ES-I3 (cell line): ENCODE results near the gene TEX29.

Experiments used
- H3K36me3 ChIP-seq: 2 replicates; pipeline ENCODE4 v1.6.1; 2013; ENCODE audit warnings: mild to moderate bottlenecking, low read length, control low read depth, moderate library complexity; ENCODE audit not compliant: insufficient read depth
- H3K4me1 ChIP-seq: 2 replicates; pipeline ENCODE4 v1.6.1; 2013; ENCODE audit warnings: mild to moderate bottlenecking, control low read depth, low read length; ENCODE audit not compliant: insufficient read depth
- H3K9ac ChIP-seq: 2 replicates; pipeline ENCODE4 v1.6.1; 2013; ENCODE audit warnings: low read depth, mild to moderate bottlenecking, low read length, moderate library complexity
- H3K9me3 ChIP-seq: 2 replicates; pipeline ENCODE4 v1.6.1; 2013; ENCODE audit warnings: mild to moderate bottlenecking, low read length, moderate library complexity; ENCODE audit not compliant: control insufficient read depth, insufficient read depth

Gene TEX29

DNA sequence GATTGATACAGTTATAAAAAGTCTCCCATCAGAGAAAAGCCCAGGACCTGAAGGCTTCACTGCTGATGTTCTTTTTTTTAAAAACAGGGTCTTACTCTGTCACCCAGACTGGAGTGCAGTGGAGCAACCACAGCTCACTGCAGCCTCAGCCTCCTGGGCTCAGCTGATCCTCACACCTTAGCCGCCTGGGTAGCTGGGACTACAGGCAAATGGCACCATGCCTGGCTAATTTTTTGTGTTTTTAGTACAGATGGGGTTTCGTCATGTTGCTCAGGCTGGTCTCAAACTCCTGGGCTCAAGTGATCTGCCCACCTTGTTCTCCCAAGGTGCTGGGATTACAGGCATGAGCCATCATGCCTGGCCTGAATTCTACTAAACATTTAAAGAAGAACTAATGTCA is 33.1 kb downstream of the TEX29 start:
- Histone ChIP-seq H3K36me3 (no peaks in the 10 kb centered on the region), H3K4me1 (no peaks in the 10 kb centered on the region), H3K9ac (no peak overlapping the region), H3K9me3 (no peaks in the 10 kb centered on the region)

DNA sequence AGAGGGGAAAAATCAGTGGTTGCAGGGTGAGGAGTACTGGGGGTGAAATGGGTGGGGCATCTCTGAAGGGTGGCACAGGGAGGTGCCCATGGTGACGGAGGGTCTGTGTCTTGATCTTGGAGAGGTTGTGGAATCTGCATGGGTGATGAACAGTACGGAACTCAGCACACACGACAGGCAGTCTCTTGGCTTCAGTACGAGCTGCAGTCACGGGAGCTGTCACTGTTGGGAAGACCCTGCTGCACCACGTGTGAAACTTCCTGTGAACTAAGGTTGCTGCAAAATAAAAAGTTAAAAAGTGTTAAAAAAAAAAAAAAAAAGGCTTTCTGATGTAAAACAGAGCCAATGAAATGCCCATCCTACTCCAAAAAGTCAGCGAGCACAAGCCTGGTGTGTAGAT is 34.3 kb downstream of the TEX29 start:
- Histone ChIP-seq H3K36me3 (no peaks in the 10 kb centered on the region), H3K9me3 (no peaks in the 10 kb centered on the region), H3K4me1 (peaks cover 4% of the 10 kb centered on the region; the same call in 1 of the 2 replicates), H3K9ac (no peak overlapping the region)

DNA sequence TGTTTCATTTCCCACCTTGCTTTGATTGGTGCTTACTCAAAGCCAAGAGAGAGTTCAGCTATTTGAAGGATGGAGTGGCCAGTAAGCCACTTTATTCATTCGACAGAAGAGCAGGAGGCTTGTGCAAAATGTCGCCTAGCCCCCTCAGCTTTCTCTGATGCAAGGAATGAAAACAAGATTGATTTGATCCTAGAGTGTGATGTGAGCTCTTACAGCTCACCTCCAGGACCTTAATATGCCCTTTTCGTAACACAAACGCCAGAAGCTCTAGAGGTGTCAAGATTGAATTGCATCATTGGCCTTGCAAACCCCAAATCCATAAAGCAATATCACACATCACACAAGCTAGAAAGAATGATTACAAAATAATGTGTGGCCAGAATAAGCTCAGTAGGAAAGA is 36.4 kb downstream of the TEX29 start:
- Histone ChIP-seq H3K4me1 (peaks cover 4% of the 10 kb centered on the region; the same call in 1 of the 2 replicates), H3K36me3 (no peaks in the 10 kb centered on the region), H3K9ac (no peak overlapping the region), H3K9me3 (no peaks in the 10 kb centered on the region)

DNA sequence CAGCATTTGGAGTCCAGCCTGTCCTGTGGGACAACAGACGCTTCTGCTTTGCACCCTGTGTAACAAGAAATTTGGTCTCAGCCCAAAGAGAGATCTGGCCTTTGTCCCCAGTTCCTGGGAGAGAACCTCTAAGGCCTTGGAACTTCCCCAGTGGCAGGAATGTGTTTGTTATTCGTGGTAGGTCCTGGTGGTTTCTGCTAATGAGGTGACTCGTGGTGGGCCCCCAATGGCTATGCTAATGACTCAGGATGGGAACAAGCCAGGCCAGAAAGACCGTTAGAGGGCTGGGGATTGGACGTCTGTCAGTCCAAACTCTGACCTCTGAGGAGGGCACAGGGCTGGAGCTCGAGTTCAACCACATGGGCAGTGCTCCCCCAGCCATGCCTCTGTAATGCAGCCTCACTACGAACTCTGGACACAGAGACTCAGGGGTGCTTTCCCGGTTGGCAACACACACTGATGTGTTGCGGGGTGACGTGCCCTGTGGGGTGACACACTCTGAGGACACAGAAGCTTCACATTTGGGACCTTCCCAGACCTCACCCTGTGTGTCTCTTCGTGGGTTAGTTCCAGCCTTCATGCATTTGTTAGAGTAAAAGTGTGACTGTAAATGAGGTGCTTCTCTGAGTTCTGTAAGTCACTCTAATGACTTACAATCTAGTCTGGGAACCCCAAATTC is 38.9 kb downstream of the TEX29 start:
- peaks cover 4% of the 10 kb centered on the region; the same call in 1 of the 2 replicates for H3K4me1 ChIP-seq
- H3K9me3 ChIP-seq, result no peaks in the 10 kb centered on the region
- no peak overlapping the region for H3K9ac ChIP-seq
- no peaks in the 10 kb centered on the region for H3K36me3 ChIP-seq

DNA sequence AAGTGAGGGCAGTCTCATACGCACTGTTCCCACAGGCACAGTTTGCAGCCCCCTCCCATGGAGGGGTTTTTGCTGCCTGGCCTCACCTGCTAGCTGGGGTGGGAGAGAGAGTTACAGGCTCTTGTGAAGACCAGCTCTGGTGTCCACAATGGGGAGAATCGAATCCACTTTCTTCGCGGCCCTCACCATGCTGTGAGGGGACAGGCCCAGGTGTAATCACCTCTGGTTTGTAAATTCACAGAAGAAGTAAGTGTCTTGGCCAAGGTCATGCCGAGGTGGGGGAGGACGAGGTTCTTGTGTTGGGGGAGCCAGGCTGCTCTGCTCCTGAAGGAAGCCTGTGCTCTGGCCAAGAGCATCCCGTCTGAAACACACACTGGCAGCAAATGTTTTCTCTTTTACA is 39.5 kb downstream of the TEX29 start:
- Histone ChIP-seq H3K36me3 (no peaks in the 10 kb centered on the region), H3K9me3 (no peaks in the 10 kb centered on the region), H3K4me1 (peaks cover 4% of the 10 kb centered on the region; the same call in 1 of the 2 replicates), H3K9ac (no peak overlapping the region)

DNA sequence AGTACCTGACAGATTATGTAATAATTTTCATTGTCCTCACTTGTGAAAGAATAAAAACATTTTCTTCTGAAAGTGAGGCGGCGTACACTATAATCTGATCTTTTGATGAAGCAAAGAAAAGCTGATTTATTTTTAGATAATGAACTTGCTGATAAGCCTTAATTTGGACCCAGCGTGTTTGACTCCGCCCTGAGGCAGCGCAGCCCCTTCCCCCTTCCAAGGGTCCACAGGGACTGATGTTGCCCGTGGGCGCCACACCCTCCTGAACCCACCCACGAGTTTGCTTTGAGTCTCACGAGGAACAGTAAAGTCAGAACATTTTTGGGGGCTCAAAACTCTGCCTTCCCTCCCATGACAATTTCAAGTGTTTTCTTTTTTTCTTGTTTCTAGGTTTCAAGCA is 40.0 kb downstream of the TEX29 start:
- H3K36me3 ChIP-seq, result no peaks in the 10 kb centered on the region
- H3K9ac ChIP-seq, result no peak overlapping the region
- no peaks in the 10 kb centered on the region for H3K9me3 ChIP-seq
- H3K4me1 ChIP-seq, result peaks cover 4% of the 10 kb centered on the region; the same call in 1 of the 2 replicates

DNA sequence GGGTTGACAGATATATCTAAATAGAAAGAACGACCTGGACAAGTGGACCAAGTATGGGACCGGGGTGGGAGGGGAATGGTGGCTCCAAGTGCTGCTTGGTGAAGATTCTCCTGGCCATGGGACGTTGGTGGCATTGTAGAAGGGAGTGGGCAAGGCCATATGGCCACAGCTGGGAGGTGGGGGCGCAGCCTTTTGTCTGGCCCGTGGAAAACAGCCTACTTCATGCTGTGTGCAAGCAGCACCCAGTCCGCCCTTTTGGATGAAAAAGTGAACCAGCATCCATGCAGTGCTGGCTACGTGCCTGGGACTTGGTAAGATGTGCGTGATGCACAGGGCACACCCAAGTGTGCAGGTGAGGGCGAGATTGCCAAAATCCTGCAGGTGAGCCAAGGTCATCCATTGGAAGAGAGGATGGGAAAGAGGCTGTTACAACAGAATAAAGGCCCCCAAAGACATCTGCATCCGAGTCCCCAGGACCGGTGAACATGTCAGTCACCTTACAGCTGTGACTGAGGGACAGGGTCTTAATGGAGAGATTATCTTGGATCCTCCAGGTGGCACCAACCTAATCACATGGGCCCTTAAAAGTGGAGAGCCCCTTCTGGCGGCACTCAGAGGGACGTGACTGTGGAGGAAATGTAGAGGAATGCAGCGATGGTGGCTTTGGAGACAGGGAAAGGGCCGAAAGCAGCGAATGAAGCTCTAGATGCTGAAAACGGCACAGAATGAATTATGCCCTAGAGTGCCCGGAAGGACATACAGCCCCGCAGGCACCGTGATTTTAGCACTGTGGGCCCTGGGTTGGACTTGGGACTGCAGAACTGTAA is 40.8 kb downstream of the TEX29 start:
- Histone ChIP-seq H3K9me3 (no peaks in the 10 kb centered on the region), H3K9ac (no peak overlapping the region), H3K4me1 (peaks cover 4% of the 10 kb centered on the region; the same call in 1 of the 2 replicates), H3K36me3 (no peaks in the 10 kb centered on the region)

DNA sequence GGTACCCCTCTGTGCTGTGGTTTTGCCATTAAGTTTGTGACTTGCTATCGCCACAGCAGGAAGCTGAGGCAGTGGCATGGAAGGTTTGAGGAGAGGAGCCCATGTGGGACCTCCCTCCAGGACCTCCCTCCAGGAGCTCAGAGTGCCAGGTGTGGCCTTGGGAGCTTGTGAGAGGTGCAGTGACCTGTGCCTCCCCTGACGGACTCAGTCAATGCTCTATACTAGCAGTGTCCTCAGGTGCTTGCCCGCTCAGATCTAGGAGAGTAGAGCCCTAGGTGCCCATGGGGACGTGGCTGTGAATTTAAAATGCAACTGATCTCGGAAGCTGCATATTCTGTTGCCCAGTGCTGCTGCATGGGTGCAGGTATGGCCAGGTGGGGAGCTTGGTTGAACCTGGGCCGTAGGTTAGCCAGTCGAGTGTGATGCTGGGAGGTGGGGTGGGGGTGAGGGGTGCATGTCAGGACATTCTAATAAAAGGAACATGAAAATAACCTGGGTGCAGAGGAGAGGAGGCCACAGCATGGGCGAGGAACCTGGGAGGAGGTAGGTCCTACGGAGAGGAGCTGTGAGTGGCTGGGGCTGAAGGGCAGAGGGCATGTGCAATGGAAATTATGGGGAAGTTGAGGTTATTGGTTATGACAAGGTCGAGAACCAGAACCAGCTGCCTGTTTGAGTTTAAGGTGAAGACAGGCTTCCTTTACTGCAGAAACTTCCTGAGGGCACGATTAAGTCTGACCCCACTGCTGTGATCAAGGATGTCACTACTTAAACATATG is 41.6 kb downstream of the TEX29 start:
- Histone ChIP-seq H3K36me3 (no peaks in the 10 kb centered on the region), H3K9ac (no peak overlapping the region), H3K9me3 (no peaks in the 10 kb centered on the region), H3K4me1 (peaks cover 4% of the 10 kb centered on the region; the same call in 1 of the 2 replicates)

DNA sequence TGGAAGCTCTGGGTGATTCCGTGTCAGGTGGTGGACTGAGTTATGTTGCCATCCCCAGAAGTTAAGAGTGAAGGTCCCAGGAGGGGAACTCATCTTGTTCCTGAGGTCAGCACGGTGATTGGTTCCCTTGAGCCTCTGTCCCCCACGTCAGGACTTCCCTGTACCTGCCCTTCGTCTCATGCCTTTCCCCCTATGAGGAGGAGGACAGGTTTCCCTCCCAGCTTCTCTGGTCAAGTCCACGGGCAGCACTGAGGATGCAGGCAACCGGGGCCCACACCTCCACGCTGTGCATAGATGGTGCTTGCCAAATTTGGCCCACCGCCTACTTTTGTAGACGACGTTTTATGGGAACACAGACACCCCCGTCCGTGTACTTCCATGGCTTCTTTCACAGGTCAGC is 42.7 kb downstream of the TEX29 start:
- H3K9ac ChIP-seq, result no peak overlapping the region
- no peaks in the 10 kb centered on the region for H3K36me3 ChIP-seq
- H3K4me1 ChIP-seq, result peaks cover 4% of the 10 kb centered on the region; the same call in 1 of the 2 replicates
- no peaks in the 10 kb centered on the region for H3K9me3 ChIP-seq

DNA sequence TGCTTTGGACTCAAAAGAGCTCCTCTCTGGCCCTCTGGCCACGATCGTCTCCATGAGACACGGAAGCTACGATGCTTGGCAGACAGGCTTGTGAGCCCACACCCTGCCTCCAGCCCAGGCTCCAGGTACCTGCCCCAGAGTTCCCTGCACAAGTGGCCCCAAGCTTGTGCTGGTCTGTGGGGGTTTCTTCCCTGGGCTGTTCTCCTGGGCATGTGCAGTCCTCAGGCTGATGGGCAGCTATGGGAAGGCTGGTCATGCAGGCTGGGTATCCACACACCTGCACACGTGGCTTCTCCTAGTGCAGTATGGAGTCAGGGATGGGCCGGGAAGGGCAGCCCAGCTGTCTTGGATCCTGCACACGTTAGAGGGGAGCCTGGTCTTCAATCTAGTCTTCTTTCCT is 43.1 kb downstream of the TEX29 start:
- H3K9me3 ChIP-seq, result no peaks in the 10 kb centered on the region
- peaks cover 4% of the 10 kb centered on the region; the same call in 1 of the 2 replicates for H3K4me1 ChIP-seq
- H3K36me3 ChIP-seq, result no peaks in the 10 kb centered on the region
- H3K9ac ChIP-seq, result no peak overlapping the region

DNA sequence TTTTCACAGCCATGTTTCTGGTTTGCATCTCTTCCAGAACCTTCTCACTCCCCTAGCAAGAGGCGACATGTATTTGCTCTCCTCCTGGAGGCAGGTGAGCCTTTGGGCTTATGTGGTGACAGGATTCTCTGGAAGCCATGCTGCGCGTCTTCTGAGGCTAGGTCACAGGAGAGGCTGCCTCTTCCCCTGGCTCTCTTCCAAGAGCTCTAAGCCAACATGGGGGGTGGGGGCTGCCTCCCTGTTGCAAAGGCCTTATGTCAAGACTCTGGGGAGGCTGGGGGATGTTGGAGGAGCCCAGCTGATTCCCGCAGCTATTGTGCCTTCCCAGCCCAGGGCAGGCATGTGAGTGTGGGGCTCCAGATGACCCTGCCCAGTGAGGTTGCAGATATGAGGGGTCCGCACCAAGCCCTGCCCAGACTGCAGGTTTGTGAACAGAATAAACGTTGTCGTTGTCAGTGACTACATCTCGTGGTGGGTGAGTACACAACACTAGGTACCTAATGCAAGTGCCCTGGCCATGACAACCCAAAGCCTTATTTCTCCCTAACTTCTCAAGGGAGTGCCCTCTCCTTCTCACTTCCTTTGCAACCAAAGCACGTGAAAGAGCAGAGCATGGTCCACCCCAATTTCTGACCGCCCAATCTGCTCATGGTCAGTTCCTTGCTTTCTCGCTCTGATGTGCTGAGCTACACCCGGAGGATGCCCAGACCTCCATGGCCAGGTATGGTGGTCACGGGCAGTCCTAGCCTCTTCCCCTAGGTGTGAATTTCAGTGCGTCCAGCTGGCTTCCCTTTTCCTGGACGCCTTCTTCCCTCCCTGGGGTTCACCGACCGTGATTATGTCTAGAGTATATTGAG is 44.9 kb downstream of the TEX29 start:
- Histone ChIP-seq H3K36me3 (no peaks in the 10 kb centered on the region), H3K9ac (no peak overlapping the region), H3K4me1 (no peaks in the 10 kb centered on the region), H3K9me3 (no peaks in the 10 kb centered on the region)

DNA sequence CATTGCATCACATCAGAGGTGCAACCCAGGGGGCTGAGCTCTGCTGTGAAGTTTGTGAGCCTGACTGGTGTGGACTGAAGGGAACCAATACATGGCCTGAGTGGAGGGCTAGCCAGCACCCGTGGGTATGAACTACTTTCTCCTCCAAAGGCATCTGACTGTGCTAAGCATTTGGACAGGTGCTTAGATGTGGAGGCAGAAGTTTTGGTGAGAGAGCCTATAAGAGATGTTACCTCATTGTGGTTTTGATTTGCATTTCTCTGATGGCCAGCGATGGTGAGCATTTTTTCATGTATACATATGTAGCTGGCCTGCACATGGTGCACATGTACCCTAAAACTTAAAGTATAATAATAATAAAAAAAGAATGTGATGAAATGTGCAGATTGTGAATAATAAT is 46.9 kb downstream of the TEX29 start:
- H3K9ac ChIP-seq, result no peak overlapping the region
- no peaks in the 10 kb centered on the region for H3K36me3 ChIP-seq

DNA sequence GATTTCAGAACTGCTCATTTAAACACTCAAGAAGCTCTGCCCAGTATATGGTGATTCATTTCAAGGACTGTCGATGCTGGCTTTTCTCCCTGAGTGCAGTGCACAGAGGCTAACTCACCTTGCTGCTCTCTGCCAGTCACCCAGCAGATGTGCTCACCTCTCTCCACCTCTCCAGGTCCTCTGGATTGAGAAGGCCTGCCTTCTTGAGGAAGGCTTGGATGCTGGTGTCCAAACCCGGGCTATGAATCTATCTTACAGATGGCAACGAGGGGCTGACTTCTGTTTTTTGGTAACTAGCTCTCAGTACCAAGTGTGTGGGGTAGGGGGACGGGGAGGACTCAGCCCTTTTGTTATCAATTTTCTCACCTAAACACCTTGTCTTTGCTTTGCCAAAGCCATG is 47.6 kb downstream of the TEX29 start:
- H3K9ac ChIP-seq, result no peak overlapping the region
- no peaks in the 10 kb centered on the region for H3K9me3 ChIP-seq
- no peaks in the 10 kb centered on the region for H3K36me3 ChIP-seq
- no peaks in the 10 kb centered on the region for H3K4me1 ChIP-seq

More for the DNA sequence above, 46.9 kb downstream of the TEX29 start:
- Histone ChIP-seq H3K4me1 (no peaks in the 10 kb centered on the region), H3K9me3 (no peaks in the 10 kb centered on the region)

DNA sequence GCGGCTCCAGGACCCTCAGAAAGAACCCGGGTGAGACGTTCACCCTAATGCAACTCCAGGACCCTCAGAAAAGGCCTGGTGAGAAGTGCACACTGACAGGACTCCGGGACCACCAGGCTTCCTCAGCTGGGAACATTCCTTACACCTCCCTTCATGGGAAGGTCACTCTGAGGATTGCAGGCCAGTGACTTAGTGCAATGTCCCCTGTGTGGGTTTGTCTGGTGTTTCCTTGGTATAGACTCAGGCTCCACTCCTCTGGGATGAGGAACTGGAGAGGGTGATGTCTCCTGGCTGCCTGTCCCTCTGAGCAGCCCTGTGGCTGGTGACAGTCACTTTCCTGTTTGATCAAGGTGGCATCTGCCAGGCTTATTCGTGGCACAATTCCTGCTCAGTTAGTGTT is 49.7 kb downstream of the TEX29 start:
- no peaks in the 10 kb centered on the region for H3K36me3 ChIP-seq
- H3K4me1 ChIP-seq, result no peaks in the 10 kb centered on the region

More for the DNA sequence above, 49.7 kb downstream of the TEX29 start:
- no peak overlapping the region for H3K9ac ChIP-seq
- H3K9me3 ChIP-seq, result no peaks in the 10 kb centered on the region
